HG02571 (cell line): ENCODE data around the gene DHRS3.
"Not testable (repeated sequence)": the region's sequence is repeated elsewhere in the genome, so short reads cannot be mapped to it uniquely, and the experiment has no call there.

Experiments
- ATAC-seq: cut with Tn5 transposase; IDR thresholded peaks from one replicate; pipeline ENCODE4 v1.9.1; 2021; ENCODE audit warnings: mild to moderate bottlenecking, moderate library complexity; ENCODE audit not compliant: unreplicated experiment

The DHRS3 gene

GRCh38 chr1:12541274-12542137, 76.5 kb downstream of the DHRS3 start:
- no peak for ATAC-seq

GRCh38 chr1:12540580-12541273, 77.3 kb downstream of the DHRS3 start:
- ATAC-seq: no peak

GRCh38 chr1:12539705-12540579, 78.1 kb downstream of the DHRS3 start:
- ATAC-seq: no peak

GRCh38 chr1:12539320-12539704, 78.7 kb downstream of the DHRS3 start:
- ATAC-seq: no peak

GRCh38 chr1:12538536-12538935, 79.5 kb downstream of the DHRS3 start:
- ATAC-seq: not testable (repeated sequence)

GRCh38 chr1:12537906-12538461, 80.0 kb downstream of the DHRS3 start:
- no peak for ATAC-seq

GRCh38 chr1:12537294-12537693, 80.7 kb downstream of the DHRS3 start:
- ATAC-seq: no peak

- no peak for ATAC-seq
Observed at GRCh38 chr1:12536023-12536639, 81.9 kb downstream of the DHRS3 start.

- no peak for ATAC-seq
Observed at GRCh38 chr1:12532405-12533315, 85.3 kb downstream of the DHRS3 start.

GRCh38 chr1:12531179-12531499, 86.9 kb downstream of the DHRS3 start:
- no peak for ATAC-seq

GRCh38 chr1:12530462-12531178, 87.4 kb downstream of the DHRS3 start:
- ATAC-seq: no peak

GRCh38 chr1:12529640-12530174, 88.3 kb downstream of the DHRS3 start:
- no peak for ATAC-seq

GRCh38 chr1:12528021-12528852, 89.8 kb downstream of the DHRS3 start:
- no peak for ATAC-seq

GRCh38 chr1:12527564-12527963, 90.4 kb downstream of the DHRS3 start:
- ATAC-seq: no peak

GRCh38 chr1:12525311-12526181, 92.5 kb downstream of the DHRS3 start:
- no peak for ATAC-seq

- no peak for ATAC-seq
Observed at GRCh38 chr1:12524266-12524665, 93.7 kb downstream of the DHRS3 start.

- ATAC-seq: not testable (repeated sequence)
Observed at GRCh38 chr1:12522780-12523179, 95.2 kb downstream of the DHRS3 start.
